ENCODE results near the gene DEFB118.

DNA sequence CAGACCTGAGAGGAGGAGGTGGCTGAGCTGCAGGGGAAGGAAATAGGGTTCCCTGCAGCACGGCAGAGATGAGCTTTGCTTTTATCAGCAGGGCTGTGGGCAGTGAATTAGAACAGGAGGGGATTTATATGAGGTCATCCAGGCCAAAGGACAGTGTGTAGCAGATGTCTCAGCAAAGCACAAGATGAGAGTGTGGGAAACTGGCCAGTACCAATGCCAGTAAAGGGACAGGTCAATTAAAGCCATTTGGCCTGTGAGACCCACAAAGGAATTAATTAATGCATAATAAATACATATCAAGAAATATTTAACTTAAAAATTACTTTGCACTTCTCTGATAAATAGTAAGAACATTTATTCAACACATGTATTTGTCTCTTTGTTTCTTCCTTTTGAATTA, 22.1 kb downstream of the DEFB118 start, which contains the start of gene DEFB119:
- no peak for TF ChIP-seq CTCF (IDR thresholded peaks at IDR 0.05; ENCODE audit: low read length)
- no peak for TF ChIP-seq EZH2 (IDR thresholded peaks at IDR 0.05; ENCODE audit: borderline replicate concordance, low read length)
